Esophagus squamous epithelium (tissue), 4 donors: ENCODE data around the gene PACS2.

Source experiments
- POLR2A ChIP-seq, 4 donors: fragments of 450-650 bp; IDR thresholded peaks; one replicate each; pipeline ENCODE4 v1.6.1; 2017; ENCODE audit warnings: antibody characterized with exemption in 4 of 4, mild to moderate bottlenecking in 4 of 4, moderate library complexity in 3 of 4
- TF ChIP-seq, protein P1 (sequence below), 6 experiments: fragments of 450-650 bp in 4 of 6; fragments of 200-600 bp in 2 of 6; sonication (generic) in 2 of 6; IDR thresholded peaks; one replicate each; pipeline ENCODE4 v1.5.1; 2016 to 2019; ENCODE audit warnings: antibody characterized with exemption in 6 of 6, mild to moderate bottlenecking in 4 of 6, moderate library complexity in 4 of 6

DNA sequence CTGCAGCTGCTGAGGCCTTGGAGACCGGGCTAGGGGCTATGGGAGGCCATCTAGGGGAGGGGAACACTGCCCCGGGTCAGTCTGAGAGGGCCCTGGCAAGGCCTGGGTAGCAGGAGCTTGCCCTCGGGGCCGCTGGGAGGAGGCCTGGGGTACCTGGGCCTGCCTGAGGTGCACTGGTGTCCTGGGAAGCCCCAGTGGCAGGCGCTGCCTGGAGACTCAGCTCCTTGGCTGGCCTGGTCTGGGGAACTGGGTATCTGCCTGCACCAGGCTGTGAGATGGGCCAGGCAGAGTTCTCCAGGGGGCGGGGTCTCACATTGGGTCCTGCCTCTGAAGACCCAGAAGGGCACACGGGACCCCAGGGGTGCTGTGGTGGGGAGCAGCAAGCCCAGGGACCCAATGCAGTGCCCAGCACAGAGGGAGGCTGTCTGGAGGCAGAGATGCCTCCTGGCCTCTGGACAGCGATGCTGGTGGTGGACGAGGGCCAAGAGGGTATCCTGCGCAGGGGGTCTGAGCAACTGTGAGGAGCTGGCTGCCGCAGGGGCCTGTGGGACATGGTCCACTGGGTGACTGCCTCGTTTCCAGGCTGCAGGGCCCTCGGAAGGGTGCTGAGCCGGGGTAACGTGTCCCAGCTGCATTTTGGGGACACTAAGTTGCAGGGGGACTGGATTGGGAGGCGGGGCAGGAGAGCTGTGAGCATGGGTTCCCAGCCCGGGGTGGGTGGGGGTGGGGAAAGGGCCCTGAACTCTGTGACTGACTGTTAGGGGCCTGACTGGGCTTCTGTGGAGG is 97.6 kb downstream of the PACS2 start:
- TF ChIP-seq, protein P1, sequence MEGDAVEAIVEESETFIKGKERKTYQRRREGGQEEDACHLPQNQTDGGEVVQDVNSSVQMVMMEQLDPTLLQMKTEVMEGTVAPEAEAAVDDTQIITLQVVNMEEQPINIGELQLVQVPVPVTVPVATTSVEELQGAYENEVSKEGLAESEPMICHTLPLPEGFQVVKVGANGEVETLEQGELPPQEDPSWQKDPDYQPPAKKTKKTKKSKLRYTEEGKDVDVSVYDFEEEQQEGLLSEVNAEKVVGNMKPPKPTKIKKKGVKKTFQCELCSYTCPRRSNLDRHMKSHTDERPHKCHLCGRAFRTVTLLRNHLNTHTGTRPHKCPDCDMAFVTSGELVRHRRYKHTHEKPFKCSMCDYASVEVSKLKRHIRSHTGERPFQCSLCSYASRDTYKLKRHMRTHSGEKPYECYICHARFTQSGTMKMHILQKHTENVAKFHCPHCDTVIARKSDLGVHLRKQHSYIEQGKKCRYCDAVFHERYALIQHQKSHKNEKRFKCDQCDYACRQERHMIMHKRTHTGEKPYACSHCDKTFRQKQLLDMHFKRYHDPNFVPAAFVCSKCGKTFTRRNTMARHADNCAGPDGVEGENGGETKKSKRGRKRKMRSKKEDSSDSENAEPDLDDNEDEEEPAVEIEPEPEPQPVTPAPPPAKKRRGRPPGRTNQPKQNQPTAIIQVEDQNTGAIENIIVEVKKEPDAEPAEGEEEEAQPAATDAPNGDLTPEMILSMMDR (IDR thresholded peaks at IDR 0.05) = no peak
- TF ChIP-seq POLR2A (IDR thresholded peaks at IDR 0.05) = no peak
